AG04450 (cell line): ENCODE measurements around the gene PLXDC2. TPM values are rescaled to one million over a fixed set of nuclear protein-coding genes. Genes with fewer than 3 reads are reported as not detected.

Experiments used
- CTCF ChIA-PET: fragments of 300-600, 350-600 bp; formaldehyde crosslinking; extraction: SDS; loops from one replicate; lab custom pipeline; 2022; ENCODE audit warnings: antibody characterized with exemption, inconsistent platforms; lab: Charles Lee
- POLR2A ChIA-PET: fragments of 350-600 bp; formaldehyde crosslinking; extraction: SDS; loops from one replicate; lab custom pipeline; 2021; ENCODE audit warnings: antibody characterized with exemption, inconsistent platforms; lab: Yijun Ruan, JAX
- DNase-seq: peaks from one replicate; pipeline ENCODE4 v3.0.0-alpha.2; 2011; ENCODE audit warnings: low read depth, low spot score
- H3K27ac ChIP-seq: one replicate; pipeline ENCODE4 v1.5.1; 2012; ENCODE audit warnings: low read depth, low read length, control low read depth
- H3K27me3 ChIP-seq: one replicate; pipeline ENCODE4 v1.6.0; 2012; ENCODE audit warnings: low read length; ENCODE audit not compliant: control insufficient read depth, insufficient read depth
- H3K4me3 ChIP-seq: 2 replicates; pipeline ENCODE4 v1.5.1; 2011; ENCODE audit warnings: mild to moderate bottlenecking, low read depth, low read length, control low read depth
- H3K9me3 ChIP-seq: 2 replicates; pipeline ENCODE4 v1.5.1; 2012; ENCODE audit warnings: low read length; ENCODE audit not compliant: control insufficient read depth, insufficient read depth
- polyA plus RNA-seq: library from polyadenylated mRNA; depleted of rRNA; stranded (reverse); fragments of >200 nt; gene quantifications from 2 replicates; pipeline ENCODE4 v1.2.3, GENCODE V29; 2011
- TF ChIP-seq, protein P1 (sequence below): IDR thresholded peaks from 2 replicates; pipeline ENCODE4 v1.5.1; 2011; ENCODE audit warnings: low read depth, low read length, control low read depth, inconsistent platforms

PLXDC2 gene
- polyA plus RNA-seq, 1 experiment, result 10.4 TPM

DNA sequence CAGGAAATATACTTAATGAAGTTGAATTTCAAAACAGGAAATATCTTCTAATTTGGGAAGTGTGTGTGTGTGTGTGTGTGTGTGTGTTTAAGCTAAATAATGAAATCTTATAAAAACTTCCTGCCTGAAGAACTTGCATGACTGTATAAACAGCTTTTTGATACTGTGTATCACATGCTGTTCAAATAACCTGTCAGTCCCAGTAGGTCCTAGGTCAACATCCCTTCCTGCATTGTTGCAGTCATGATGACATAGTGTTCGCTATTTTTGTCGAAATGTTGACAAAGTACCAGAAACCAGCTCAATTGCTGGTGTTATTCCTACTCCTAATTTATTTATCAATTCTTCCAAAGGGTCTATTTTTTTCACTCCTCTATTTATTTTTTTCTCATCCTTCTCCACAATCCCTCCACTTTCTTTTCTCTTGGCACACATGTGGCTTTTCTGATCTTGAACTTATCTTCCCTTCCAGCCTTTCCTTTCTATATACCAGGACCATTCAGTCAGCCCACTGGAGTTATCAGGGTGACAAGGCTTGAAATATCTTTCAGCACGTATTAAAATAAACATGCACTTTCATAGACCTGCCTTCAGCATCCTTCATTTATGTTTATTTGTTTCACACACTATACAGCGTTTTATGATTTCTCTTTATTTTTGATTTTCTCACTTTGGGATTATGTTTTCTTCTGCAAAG lies 115.8 kb downstream of the PLXDC2 start:
- Histone ChIP-seq H3K27me3 (no peaks in the 10 kb centered on the region), H3K9me3 (no peaks in the 10 kb centered on the region), H3K4me3 (no peak overlapping the region), H3K27ac (no peak overlapping the region)
- ChIA-PET POLR2A (interaction anchor here (0.7 kb wide), 1 partner anchor 72 kb away, joined by 4 read pairs; no protein-coding TSS in a partner anchor), CTCF (interaction anchor here (1.3 kb wide), 1 partner anchor 17 kb away, joined by 4 read pairs; no protein-coding TSS in a partner anchor)
- no peak for DNase-seq
- TF ChIP-seq, protein P1, sequence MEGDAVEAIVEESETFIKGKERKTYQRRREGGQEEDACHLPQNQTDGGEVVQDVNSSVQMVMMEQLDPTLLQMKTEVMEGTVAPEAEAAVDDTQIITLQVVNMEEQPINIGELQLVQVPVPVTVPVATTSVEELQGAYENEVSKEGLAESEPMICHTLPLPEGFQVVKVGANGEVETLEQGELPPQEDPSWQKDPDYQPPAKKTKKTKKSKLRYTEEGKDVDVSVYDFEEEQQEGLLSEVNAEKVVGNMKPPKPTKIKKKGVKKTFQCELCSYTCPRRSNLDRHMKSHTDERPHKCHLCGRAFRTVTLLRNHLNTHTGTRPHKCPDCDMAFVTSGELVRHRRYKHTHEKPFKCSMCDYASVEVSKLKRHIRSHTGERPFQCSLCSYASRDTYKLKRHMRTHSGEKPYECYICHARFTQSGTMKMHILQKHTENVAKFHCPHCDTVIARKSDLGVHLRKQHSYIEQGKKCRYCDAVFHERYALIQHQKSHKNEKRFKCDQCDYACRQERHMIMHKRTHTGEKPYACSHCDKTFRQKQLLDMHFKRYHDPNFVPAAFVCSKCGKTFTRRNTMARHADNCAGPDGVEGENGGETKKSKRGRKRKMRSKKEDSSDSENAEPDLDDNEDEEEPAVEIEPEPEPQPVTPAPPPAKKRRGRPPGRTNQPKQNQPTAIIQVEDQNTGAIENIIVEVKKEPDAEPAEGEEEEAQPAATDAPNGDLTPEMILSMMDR, result no peak

DNA sequence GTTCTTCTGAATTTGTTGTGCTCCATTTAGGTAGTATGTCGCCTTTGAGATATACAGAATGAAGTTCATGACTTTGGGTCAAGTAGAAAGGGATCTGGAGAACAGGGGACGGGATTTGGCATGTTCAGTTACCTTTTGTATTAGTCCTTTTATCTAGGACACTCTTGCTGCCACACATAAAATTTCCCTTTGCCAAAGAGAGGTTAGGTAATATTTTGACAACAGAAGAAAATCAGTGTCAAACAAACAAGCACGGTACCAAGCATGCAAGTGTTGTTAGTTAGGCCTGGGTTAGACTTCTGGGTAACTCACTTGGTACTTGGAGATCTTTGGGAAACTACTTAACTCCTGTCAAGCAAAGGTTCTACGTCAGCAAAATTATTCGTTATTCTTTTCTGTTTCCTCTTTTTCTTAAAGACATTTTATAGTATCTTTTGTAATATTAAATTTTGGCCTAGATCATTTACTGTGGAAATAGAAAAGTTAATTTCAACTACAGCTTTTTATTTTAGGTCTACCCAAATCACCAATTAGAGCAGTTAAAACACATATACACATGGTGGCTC lies 116.7 kb downstream of the PLXDC2 start:
- no peaks in the 10 kb centered on the region for H3K27me3 ChIP-seq
- H3K27ac ChIP-seq, result no peak overlapping the region
- H3K9me3 ChIP-seq, result no peaks in the 10 kb centered on the region
- no peak for DNase-seq
- ChIA-PET POLR2A (no interaction called here), CTCF (interaction anchor here (0.5 kb wide), 1 partner anchor 1744 kb away, joined by 5 read pairs; no protein-coding TSS in a partner anchor)
- TF ChIP-seq, protein P1, result no peak
- no peak overlapping the region for H3K4me3 ChIP-seq

DNA sequence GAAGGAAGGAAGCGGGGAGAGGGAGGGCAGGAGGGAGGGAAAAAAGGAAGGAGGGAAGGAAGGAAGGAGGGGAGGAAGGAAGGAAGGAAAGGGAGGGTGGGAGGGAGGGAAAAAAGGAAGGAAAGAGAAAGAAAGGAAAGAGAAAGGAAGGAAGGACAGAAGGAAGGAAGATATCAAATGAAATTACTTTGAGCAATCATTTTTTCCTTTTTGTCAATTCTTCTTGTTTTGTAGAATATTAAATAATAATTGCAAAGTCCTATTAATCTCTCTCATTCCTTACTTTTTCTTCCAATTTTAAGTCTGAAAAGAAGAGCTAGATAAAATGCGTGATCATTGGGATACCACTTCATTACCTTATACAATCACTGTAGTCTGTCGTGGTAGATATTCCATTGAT lies 117.5 kb downstream of the PLXDC2 start:
- TF ChIP-seq, protein P1, result no peak
- Histone ChIP-seq H3K4me3 (no peak overlapping the region), H3K27ac (no peak overlapping the region), H3K27me3 (no peaks in the 10 kb centered on the region), H3K9me3 (no peaks in the 10 kb centered on the region)
- CTCF ChIA-PET, result no interaction called here
- POLR2A ChIA-PET, result no interaction called here
- DNase-seq, result no peak

DNA sequence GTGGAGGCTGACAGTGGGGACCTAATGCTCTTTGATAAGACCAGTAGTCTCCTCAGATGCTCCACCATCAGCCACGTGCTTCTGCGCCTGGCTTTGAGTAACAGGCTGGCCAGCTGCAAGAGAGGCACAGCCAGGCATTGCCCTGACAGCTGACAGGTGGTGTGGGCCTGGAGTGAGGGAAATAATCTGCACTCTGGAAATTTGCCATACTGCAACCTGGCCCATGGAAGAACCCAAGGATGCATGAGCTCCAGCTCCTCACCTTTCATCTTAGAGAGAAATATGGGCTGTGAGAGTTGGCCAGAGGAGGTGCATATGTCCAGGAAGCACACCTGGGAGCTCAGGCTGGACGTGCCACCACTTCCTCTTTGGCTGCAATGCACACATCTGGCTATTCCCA lies 118.9 kb downstream of the PLXDC2 start:
- H3K27me3 ChIP-seq, result no peaks in the 10 kb centered on the region

More for the DNA sequence above, 118.9 kb downstream of the PLXDC2 start:
- CTCF ChIA-PET, result no interaction called here
- Histone ChIP-seq H3K4me3 (no peak overlapping the region), H3K9me3 (no peaks in the 10 kb centered on the region), H3K27ac (no peak overlapping the region)
- POLR2A ChIA-PET, result no interaction called here
- DNase-seq, result no peak
- TF ChIP-seq, protein P1, result no peak
